ENCODE measurements around the gene PCNX4.

DNA sequence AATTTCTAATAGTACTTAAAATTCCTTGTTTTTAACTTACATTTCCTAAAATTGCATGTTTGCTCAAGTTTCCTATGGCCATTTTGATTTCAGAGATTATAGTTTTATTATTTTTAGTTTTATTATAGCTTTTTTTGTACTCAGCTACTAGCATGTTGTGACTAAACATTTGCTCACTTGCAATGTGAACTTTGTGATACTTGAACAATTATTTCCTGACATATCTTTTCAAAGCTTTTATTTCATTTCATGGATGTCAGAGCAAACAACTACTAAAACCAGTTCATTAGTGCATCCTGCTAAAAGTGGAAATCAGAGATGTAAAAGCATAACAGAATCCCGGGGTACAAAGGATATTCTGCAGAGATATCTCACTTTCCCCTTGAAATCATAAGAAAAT is 33.6 kb upstream of the PCNX4 start:
- no peak for TF ChIP-seq CTCF (IDR thresholded peaks at IDR 0.05)
- TF ChIP-seq EP300 (IDR thresholded peaks at IDR 0.05), result no peak

Measured in stomach (tissue), 4 donors.